ENCODE results near the gene TTLL11. TPM values are rescaled to one million over a fixed set of nuclear protein-coding genes. Genes with fewer than 3 reads are reported as not detected.
A peak's percentile ranks its signal among the peaks of the same experiment; 100 is the strongest.

TTLL11 gene
- total RNA-seq, 6 donors from 2014 or later, result 6.8 to 18.9 (median 12.9) TPM

- Histone ChIP-seq H3K36me3 (peaks cover 21 to 84% (median 68%) of the 10 kb centered on the region in 4 donors), H3K9me3 (no peaks in the 10 kb centered on the region), H3K4me1 (peaks cover 3 to 12% (median 6%) of the 10 kb centered on the region in 4 donors), H3K27ac (peak overlapping the region in 2 of 4 donors; percentile 17 to 36), H3K4me3 (no peak overlapping the region), H3K27me3 (no peaks in the 10 kb centered on the region)
- no peak for TF ChIP-seq EP300 (IDR thresholded peaks at IDR 0.05)
- TF ChIP-seq POLR2A (IDR thresholded peaks at IDR 0.05), result no peak
- TF ChIP-seq POLR2AphosphoS5 (IDR thresholded peaks at IDR 0.05), result no peak
- TF ChIP-seq, protein P1, sequence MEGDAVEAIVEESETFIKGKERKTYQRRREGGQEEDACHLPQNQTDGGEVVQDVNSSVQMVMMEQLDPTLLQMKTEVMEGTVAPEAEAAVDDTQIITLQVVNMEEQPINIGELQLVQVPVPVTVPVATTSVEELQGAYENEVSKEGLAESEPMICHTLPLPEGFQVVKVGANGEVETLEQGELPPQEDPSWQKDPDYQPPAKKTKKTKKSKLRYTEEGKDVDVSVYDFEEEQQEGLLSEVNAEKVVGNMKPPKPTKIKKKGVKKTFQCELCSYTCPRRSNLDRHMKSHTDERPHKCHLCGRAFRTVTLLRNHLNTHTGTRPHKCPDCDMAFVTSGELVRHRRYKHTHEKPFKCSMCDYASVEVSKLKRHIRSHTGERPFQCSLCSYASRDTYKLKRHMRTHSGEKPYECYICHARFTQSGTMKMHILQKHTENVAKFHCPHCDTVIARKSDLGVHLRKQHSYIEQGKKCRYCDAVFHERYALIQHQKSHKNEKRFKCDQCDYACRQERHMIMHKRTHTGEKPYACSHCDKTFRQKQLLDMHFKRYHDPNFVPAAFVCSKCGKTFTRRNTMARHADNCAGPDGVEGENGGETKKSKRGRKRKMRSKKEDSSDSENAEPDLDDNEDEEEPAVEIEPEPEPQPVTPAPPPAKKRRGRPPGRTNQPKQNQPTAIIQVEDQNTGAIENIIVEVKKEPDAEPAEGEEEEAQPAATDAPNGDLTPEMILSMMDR (IDR thresholded peaks at IDR 0.05), result no peak
- ATAC-seq (ENCODE audit: low FRiP score in 2 of 2) (no peak), DNase-seq (no peak)
- 85 to 90% methylated on average over 4 of the region's 4 CpGs for WGBS, 2 donors
Observed at GRCh38 chr9:121778252-121779225, 314.6 kb downstream of the TTLL11 start.

DNA sequence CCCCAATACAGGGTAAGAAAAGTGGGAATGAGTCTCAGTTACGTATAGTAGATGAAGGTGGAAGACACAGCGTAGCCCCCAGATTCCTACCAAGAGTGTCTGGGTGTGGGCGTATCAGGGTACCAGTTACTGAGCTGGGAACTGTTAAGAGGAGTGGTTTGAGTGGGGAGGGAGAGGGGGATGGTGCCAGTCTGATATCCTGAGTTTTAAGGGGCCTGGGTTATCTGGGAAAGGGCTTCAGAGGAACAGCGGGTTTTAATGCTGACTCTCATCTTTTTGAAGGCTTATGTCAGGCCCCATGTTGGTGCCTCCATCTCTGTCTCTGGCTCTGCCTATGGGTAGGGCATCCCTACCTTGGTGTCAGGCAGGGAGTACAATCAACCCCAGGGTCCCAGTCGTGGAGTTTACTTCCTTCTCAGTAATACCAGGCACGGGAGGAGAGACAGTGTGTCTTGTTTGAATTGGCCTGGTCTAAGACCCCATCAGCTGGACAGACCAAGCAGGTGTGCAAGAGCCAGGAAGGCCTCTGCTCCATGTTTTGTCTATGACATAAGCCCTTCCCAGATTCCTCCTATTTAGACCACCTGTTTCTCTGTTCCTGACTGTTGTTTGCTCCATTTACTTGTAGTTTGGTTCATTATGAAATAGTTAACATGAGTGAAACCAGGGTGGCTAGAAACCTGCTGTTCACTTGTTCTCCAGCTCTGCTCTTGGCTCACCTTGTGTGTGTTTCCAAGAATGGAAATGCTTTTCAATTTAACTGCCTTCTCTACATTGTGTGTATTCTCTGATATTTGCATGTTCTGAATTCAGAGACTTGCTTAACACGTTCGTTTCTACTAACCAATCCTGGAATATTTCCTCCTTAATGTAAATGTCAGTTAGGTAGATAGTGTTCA is 316.1 kb downstream of the TTLL11 start:
- peaks cover 15 to 84% (median 66%) of the 10 kb centered on the region in 4 donors for H3K36me3 ChIP-seq
- ATAC-seq (ENCODE audit: low FRiP score in 2 of 2), result no peak
- no peak for DNase-seq

GRCh38 chr9:121776001-121776738 is 316.9 kb downstream of the TTLL11 start:
- no peak overlapping the region for H3K4me3 ChIP-seq
- TF ChIP-seq, protein P1 (IDR thresholded peaks at IDR 0.05), result no peak
- TF ChIP-seq EP300 (IDR thresholded peaks at IDR 0.05), result no peak
- TF ChIP-seq POLR2AphosphoS5 (IDR thresholded peaks at IDR 0.05), result no peak
- no peak for TF ChIP-seq POLR2A (IDR thresholded peaks at IDR 0.05)
- no peaks in the 10 kb centered on the region for H3K9me3 ChIP-seq
- ATAC-seq (ENCODE audit: low FRiP score in 2 of 2) (no peak), DNase-seq (peak in 1 of 2 donors; percentile 19)
- no peaks in the 10 kb centered on the region for H3K27me3 ChIP-seq
- peaks cover 14 to 84% (median 62%) of the 10 kb centered on the region in 4 donors for H3K36me3 ChIP-seq
- H3K27ac ChIP-seq, result no peak overlapping the region
- peaks cover 0 to 10% (median 4%) of the 10 kb centered on the region in 4 donors for H3K4me1 ChIP-seq
- 91 to 95% methylated on average over 20 to 23 of the region's 23 CpGs for whole genome bisulfite sequencing, 2 donors

More for the DNA sequence above, 316.1 kb downstream of the TTLL11 start:
- H3K27ac ChIP-seq, result no peak overlapping the region
- TF ChIP-seq EP300 (IDR thresholded peaks at IDR 0.05) (no peak), POLR2A (IDR thresholded peaks at IDR 0.05) (no peak), POLR2AphosphoS5 (IDR thresholded peaks at IDR 0.05) (no peak)
- TF ChIP-seq, protein P1 (IDR thresholded peaks at IDR 0.05), result no peak
- H3K4me1 ChIP-seq, result peaks cover 0 to 10% (median 4%) of the 10 kb centered on the region in 4 donors
- 91 to 93% methylated on average over 8 of the region's 8 CpGs for WGBS, 2 donors
- H3K4me3 ChIP-seq, result no peak overlapping the region
- H3K9me3 ChIP-seq, result no peaks in the 10 kb centered on the region
- H3K27me3 ChIP-seq, result no peaks in the 10 kb centered on the region

All from upper lobe of left lung (tissue), 6 donors.